Measurements from ENCODE around the gene KRT17. TPM values are rescaled to one million over a fixed set of nuclear protein-coding genes. Genes with fewer than 3 reads are reported as not detected.

The KRT17 gene
- total RNA-seq = 20,831 and 21,525 TPM in 2 replicates

DNA sequence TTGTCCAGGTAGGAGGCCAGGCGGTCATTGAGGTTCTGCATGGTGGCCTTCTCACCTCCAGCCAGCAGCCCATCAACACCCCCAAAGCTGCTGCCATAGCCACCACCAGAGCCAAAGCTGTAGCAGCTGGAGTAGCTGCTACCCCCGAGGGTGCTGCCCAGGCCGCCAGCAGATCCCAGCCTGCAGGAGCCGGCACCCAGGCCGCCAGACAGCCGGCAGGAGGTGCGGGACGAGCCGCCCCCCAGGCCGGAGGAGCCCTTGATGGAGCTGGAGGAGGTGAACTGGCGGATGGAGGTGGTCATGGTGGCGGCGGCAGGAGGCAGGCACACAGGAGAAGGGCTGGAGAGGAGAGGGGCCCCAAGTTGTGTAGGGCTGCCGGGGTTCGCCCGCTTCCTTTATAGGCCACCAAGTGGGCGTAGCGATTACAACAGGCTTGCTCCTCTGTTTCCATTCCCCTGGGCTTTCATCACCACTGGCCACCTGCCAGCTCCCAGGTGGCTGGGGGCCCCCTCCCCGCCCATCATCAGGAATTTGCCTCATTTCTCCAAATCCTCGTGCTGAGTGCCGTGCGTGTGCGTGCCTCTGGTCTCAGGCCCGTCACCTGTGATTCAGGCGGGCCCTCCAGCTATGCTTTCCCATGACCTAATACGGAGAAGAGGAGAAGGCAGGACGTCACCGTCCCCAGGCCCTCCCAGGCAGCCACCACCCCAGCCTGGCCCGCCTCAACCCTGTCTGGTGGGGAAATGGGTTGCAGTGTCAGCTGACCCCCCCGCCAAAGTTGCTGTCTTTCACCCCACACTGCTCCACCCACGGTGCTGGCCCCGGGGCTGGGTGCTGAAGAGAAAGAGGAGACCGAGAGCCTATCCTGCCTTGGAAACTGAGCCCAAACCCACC, at the start of gene KRT17:
TSS of gene KRT17 (minus strand) at position 368 of the 894 bp plus-strand sequence. CDS start at position 302, 66 bp downstream.

DNA sequence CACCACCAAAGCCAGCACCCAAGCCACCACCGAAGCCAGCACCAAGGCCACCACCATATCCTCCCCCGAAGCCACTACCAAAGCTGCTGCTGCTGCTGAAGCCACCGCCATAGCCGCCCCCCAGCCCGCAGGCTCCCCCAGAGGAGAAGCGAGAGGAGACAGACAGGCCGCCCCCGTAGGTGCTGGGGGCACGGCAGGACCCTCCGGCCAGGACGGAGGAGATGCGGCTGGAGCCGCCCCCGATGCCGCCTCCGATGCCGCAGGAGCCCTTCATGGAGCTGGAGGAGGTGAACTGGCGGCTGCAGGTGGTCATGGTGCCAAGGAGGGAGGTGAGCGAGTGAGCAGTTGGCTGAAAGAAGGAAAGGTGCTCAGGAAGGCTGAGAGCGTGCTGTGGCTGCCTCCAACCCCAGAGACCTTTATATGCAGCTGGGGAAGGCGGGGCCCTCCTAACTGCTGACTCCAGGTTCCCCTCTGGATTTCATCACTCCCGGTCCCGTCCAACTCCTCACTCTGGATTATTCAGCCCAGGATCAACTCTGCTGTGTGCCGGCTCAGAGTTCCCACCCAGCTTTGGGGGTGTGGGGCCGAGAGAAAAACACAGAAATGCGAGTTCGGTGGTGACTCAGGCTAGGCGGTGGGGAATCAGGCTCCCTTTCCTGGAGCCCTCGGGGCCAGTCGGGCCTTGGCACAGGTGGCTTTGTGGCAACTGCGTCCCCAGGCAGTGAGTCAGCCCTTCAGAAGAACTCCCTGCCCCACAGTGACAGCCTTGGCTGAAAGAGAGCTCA, 11.8 kb downstream of the KRT17 start, which contains the start of gene KRT16:
TSS of gene KRT16 (minus strand) at position 392 of the 785 bp plus-strand sequence. CDS start at position 313, 79 bp downstream.

DNA sequence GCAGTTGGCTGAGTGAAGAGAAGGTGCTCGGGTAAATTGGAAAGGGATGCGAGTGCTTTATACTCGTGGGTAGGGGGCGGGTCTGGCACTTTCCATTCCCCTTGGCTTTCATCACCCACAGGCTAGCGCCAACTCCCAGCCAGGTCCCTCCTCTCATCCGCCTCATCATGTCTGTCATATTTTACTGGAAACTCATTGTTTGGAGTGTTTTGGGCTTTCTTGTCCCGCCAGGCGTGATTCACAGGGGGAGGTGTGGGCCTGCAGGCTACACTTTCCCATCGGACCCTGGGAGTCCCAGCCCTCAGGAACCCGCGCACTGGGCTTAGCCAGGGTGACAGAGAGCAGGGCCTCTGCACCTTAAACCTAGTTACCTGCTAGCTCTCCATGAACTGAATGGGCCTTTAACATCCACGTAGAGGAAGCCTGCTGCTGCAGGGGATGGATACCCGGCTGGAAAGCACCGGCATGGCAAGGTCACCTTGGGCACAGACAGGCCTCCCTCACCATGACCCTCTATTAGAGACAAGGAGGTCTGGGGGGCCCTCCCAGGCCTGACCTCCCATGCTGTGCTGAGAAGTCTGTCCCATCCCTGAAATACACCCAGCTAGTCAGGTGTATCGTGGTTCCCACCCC, 37.4 kb downstream of the KRT17 start, which contains the start of gene KRT14:
TSS of gene KRT14 (minus strand) at position 33 of the 633 bp plus-strand sequence. CDS start 61 bp downstream, outside the sequence.

DNA sequence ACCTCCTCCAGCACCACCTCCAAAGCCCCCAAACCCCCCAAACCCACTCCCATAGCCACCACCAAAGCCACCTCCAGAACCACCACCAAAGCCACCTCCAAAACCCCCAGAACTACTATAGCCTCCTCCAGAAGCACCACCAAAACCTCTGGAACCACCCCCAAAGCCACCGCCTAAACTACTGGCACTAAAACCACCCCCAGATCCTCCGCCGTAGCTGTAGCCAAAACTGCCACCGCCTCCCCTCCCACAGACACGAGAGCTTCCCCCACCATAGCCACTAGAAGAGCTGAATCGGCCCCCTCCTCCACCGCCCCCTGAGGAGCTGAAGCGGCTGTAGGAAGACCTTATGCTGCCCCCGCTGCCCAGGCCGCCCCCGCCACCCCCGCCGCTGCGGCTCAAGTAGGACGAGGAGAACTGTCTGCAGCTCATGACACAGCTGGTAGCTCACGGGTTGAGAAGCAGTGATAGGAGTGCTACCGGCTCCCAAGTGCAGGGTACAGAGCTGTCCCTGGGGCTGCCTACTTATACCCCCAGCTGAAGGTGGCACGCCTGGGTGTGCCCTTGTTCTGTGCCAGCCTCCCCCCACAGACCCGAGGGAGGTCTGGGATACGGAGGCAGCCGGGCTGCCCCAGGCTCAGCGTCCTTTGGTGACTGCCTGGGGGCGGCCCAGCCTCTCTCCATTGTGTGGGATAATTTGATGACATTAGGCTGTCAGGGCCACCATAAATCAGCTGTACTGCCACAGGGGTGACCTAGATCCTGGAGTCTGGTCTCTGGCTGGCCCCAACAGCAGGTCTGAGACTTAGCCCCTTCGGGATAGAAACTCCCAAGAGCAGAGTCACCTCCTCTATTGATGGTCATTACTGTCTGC, 52.6 kb downstream of the KRT17 start, which contains the start of gene KRT9:
TSS of gene KRT9 (minus strand) at position 499 of the 874 bp plus-strand sequence. CDS start at position 432, 67 bp downstream.

Other genes with a start within 250 kb of the KRT17 start
- 0.35 TPM in 1 of 2 replicates, not detected in the other for gene KRT34, start 242.3 kb downstream of the KRT17 start, total RNA-seq
- gene KRT31, start 227.0 kb downstream of the KRT17 start, total RNA-seq = 0.05 and 0.28 TPM in 2 replicates
- not detected in 2 replicates for gene KRT37, start 200.0 kb downstream of the KRT17 start, total RNA-seq
- not detected in 2 replicates for gene KRT38, start 183.6 kb downstream of the KRT17 start, total RNA-seq
- 0.21 TPM in 1 of 2 replicates, not detected in the other for gene KRT32, start 157.2 kb downstream of the KRT17 start, total RNA-seq
- not detected in 2 replicates for gene KRT35, start 143.4 kb downstream of the KRT17 start, total RNA-seq
- gene KRT36, start 134.7 kb downstream of the KRT17 start, total RNA-seq = not detected in 2 replicates
- 591 and 752 TPM in 2 replicates for gene KRT13, start 119.0 kb downstream of the KRT17 start, total RNA-seq
- 292 and 317 TPM in 2 replicates for gene KRT15, start 105.7 kb downstream of the KRT17 start, total RNA-seq
- 4,405 and 5,932 TPM in 2 replicates for gene KRT19, start 96.3 kb downstream of the KRT17 start, total RNA-seq
- gene KRT9, start 52.5 kb downstream of the KRT17 start, total RNA-seq = 0.78 and 1.0 TPM in 2 replicates
- gene KRT14, start 37.7 kb downstream of the KRT17 start, total RNA-seq = 5,968 and 7,158 TPM in 2 replicates
- 4,917 and 6,689 TPM in 2 replicates for gene KRT16, start 11.8 kb downstream of the KRT17 start, total RNA-seq
- gene EIF1, start 64.3 kb upstream of the KRT17 start, total RNA-seq = 116 and 141 TPM in 2 replicates
- gene GAST, start 87.8 kb upstream of the KRT17 start, total RNA-seq = 7.2 TPM in 1 of 2 replicates, not detected in the other
- gene HAP1, start 110.1 kb upstream of the KRT17 start, total RNA-seq = 0.71 and 7.3 TPM in 2 replicates
- 967 and 1,681 TPM in 2 replicates for gene JUP, start 162.1 kb upstream of the KRT17 start, total RNA-seq
- 50.4 and 54.2 TPM in 2 replicates for gene P3H4, start 187.4 kb upstream of the KRT17 start, total RNA-seq
- gene FKBP10, start 188.4 kb upstream of the KRT17 start, total RNA-seq = 100 and 141 TPM in 2 replicates
- gene NT5C3B, start 211.7 kb upstream of the KRT17 start, total RNA-seq = 64.2 and 66.7 TPM in 2 replicates
- gene KLHL10, start 213.2 kb upstream of the KRT17 start, total RNA-seq = not detected in 2 replicates
- 17.6 and 23.0 TPM in 2 replicates for gene KLHL11, start 240.8 kb upstream of the KRT17 start, total RNA-seq